Uterus (tissue), 2 donors: ENCODE measurements around the gene TFF3.

ENCODE experiments used
- POLR2A ChIP-seq, 2 donors: fragments of 450-650 bp; IDR thresholded peaks; one replicate each; pipeline ENCODE4 v1.6.1; 2016; ENCODE audit warnings: antibody characterized with exemption in 2 of 2, mild to moderate bottlenecking in 1 of 2, moderate library complexity in 1 of 2
- TF ChIP-seq, protein P1 (sequence below), 4 experiments: fragments of 200-600 bp in 2 of 4; fragments of 450-650 bp in 2 of 4; sonication (generic) in 2 of 4; IDR thresholded peaks; one replicate each; pipeline ENCODE4 v1.5.1; 2016 to 2019; ENCODE audit warnings: antibody characterized with exemption in 4 of 4, mild to moderate bottlenecking in 2 of 4, moderate library complexity in 1 of 4

DNA sequence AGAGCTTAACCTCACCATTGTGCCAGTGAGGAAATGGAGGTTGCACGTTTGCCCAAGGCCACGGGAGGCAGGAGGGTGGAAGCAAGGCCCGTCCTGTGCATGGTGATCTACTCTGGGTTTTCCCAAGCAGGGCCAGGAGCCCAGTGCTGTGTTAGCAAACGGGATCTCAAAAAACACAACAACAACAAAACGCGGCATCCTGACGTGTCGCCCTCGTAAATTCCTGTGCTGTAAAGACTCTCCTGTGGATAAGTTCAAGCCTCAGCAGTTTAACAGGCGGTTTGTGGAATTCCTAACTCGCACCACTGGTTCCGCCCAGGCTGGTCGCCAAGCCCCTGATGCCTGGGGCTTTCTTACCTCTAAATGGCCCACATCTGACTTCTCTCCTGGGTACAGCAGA is 39.1 kb downstream of the TFF3 start:
- TF ChIP-seq, protein P1, sequence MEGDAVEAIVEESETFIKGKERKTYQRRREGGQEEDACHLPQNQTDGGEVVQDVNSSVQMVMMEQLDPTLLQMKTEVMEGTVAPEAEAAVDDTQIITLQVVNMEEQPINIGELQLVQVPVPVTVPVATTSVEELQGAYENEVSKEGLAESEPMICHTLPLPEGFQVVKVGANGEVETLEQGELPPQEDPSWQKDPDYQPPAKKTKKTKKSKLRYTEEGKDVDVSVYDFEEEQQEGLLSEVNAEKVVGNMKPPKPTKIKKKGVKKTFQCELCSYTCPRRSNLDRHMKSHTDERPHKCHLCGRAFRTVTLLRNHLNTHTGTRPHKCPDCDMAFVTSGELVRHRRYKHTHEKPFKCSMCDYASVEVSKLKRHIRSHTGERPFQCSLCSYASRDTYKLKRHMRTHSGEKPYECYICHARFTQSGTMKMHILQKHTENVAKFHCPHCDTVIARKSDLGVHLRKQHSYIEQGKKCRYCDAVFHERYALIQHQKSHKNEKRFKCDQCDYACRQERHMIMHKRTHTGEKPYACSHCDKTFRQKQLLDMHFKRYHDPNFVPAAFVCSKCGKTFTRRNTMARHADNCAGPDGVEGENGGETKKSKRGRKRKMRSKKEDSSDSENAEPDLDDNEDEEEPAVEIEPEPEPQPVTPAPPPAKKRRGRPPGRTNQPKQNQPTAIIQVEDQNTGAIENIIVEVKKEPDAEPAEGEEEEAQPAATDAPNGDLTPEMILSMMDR (IDR thresholded peaks at IDR 0.05): no peak
- TF ChIP-seq POLR2A (IDR thresholded peaks at IDR 0.05): no peak
